Subcutaneous preadipocyte (primary cell): ENCODE results near the gene ZNF143. TPM values are rescaled to one million over a fixed set of nuclear protein-coding genes. Genes with fewer than 3 reads are reported as not detected.

Source experiments
- small RNA-seq: library from RNA; depleted of rRNA; stranded (forward); fragments of <200 nt; gene quantifications from one replicate; pipeline ENCODE3, GENCODE V24; 2012
- total RNA-seq: library from RNA; depleted of rRNA; stranded (reverse); fragments of >200 nt; gene quantifications from 2 replicates; pipeline ENCODE4 v1.2.3, GENCODE V29; 2012

ZNF143 gene
- 21.3 and 26.6 TPM in 2 replicates for total RNA-seq

DNA sequence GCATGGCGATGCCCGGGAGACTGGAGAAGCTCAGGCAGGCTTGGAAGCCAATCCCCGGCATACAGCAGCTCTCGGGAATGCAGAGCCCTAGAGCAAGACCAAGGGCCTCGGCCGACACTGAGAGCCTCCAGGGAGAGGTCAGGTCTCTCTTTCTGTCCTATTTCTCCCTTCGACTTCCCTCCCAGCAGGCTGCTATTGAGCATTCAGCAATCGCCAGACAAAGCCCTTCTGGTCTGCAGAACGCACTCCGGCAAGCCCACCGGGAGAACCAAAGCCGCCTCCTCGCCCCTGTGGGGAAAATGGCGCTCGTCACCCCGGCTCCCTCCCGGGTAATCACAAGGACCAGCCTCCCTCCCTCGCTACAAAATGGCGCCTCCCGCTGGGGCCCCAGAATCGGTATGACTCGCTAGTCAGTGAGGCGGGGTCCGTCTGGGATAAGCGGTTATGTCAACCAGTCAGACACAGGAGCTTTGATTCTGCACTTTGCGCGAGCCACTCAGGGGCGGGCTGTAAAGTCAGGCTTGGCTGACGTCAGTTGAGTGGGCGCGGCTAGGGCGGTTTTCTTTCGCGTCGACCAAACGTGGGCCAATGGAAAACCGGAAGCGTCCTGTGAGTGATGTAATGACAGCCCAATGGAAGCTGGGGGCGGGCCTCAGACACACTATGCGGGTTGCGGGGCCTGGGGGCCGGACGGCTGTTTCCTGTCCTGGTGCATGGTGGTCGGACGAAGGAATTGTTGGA is at the start of gene ZNF143:
TSS of gene ZNF143 (plus strand) at position 691 of the 741 bp plus-strand sequence. CDS start 10,297 bp downstream, outside the sequence.

DNA sequence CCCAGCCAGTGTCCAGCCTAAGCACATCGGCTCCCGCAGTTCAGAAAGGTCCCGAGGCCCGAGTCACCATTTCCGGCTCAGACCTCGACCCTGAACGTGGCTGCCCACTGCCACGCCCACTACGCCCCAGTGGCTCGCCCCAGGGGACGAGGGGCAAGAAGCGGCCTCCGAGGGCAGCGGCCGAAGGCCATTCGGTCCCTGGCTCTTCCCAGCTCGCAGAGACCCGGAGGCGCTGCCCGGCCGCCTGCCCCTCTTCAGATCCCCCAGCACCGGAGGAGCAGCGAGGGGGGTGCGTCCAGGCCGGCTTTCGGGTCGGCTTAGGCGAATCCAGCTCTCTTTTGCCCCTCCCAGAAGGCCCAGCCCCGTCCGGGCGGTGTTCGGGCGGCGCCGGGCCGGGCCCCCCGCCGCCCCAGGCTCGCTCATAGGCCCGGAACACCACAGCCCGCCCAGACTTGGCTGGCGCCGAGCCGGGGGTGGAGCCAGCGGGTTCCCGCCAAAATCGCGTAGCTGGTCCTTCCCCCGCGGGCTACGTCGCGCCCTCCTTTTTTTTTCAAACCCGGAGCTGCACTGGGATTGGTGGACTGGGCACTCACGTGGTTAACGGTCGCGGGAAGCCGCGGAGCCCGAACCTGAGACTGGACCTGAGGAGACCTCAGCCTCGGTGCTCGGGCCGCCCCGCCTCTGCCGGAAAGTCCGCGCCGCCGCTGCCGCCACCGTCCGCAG is 112.4 kb downstream of the ZNF143 start, which contains the start of gene WEE1:
TSS of gene WEE1 (plus strand) at position 619 of the 723 bp plus-strand sequence. CDS start 264 bp downstream, outside the sequence.

Small RNA genes within 50 kb of the gene (small RNA-seq; reads per million reads assigned to genes)
- gene RF01210: not detected
- gene SNORA23: 757 reads per million, percentile 99 among the genes with 10 or more reads in this experiment

Other genes with a start within 250 kb of the ZNF143 start
- gene DENND5A, start 195.7 kb upstream of the ZNF143 start, total RNA-seq: 152 and 157 TPM in 2 replicates
- 27.2 and 37.1 TPM in 2 replicates for gene TMEM41B, start 146.4 kb upstream of the ZNF143 start, total RNA-seq
- 211 and 239 TPM in 2 replicates for gene IPO7, start 76.4 kb upstream of the ZNF143 start, total RNA-seq
- 20.2 and 36.9 TPM in 2 replicates for gene WEE1, start 112.7 kb downstream of the ZNF143 start, total RNA-seq
- gene SWAP70, start 203.1 kb downstream of the ZNF143 start, total RNA-seq: 25.6 and 29.4 TPM in 2 replicates